Measurements from ENCODE around the gene GNAI2. TPM values are rescaled to one million over a fixed set of nuclear protein-coding genes. Genes with fewer than 3 reads are reported as not detected.

GNAI2 gene
- total RNA-seq, 1 experiment from 2014 or later = 201 TPM

DNA sequence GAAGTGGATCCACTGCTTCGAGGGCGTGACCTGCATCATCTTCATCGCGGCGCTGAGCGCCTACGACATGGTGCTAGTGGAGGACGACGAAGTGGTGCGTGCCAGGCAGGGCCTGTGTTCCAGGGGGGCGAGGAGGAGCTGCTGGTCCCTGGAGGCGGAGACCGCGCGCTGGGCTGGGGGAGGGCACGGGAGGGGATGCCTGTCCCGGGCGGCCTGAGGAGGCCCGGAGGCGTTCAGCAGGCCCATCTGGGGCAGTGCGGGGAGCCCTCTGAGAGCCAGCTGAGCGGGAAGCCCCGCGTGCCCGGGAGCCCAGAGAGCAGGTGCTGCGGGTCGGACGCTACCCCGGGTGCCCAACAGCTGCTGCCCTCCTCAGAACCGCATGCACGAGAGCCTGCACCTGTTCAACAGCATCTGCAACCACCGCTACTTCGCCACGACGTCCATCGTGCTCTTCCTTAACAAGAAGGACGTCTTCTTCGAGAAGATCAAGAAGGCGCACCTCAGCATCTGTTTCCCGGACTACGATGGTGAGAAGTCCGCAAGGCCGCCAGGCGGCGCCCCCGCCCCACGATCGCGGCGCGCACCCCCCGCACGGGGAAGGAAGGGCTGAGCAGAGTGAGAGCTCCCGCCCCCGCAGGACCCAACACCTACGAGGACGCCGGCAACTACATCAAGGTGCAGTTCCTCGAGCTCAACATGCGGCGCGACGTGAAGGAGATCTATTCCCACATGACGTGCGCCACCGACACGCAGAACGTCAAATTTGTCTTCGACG, 41.7 kb upstream of the GNAI2 start:
- ChIA-PET POLR2A (ENCODE audit: unreplicated experiment) (interaction anchor here (0.6 kb wide), 1 partner anchor 74 kb away, joined by 4 read pairs; the partner anchor contains the start of gene SEMA3B), CTCF (interaction anchor here (1.3 to 1.7 kb wide), 4 partner anchors 12 to 52 kb away, joined by 4 to 13 read pairs (median 6); no protein-coding TSS in a partner anchor)
- Histone ChIP-seq H3K4me3 (no peak overlapping the region), H3K79me2 (ENCODE audit: low read depth) (no peaks in the 10 kb centered on the region), H2AFZ (no peak overlapping the region), H3K4me2 (no peak overlapping the region), H3K4me1 (replicated peaks; ENCODE audit: insufficient read depth) (0 out of 2 replicates have a peak, but pooled peaks cover 7% of the 10 kb centered on the region), H3F3A (ENCODE audit: insufficient read depth, low read depth) (0 out of 2 replicates have a peak, but pooled peaks cover 2% of the 10 kb centered on the region), H3K36me3 (ENCODE audit: low read depth) (no peaks in the 10 kb centered on the region), H3K9me2 (ENCODE audit: insufficient read depth) (no peaks in the 10 kb centered on the region), H3K27me3 (ENCODE audit: insufficient read depth, low read depth) (no peaks in the 10 kb centered on the region), H3K9me3 (ENCODE audit: insufficient read depth, low read depth) (no peaks in the 10 kb centered on the region), H4K20me1 (ENCODE audit: insufficient read depth) (no peaks in the 10 kb centered on the region), H3K27ac (no peak overlapping the region)
- BruUV-seq (replicated peaks) = no TSS peak
- peak in 1 of 2 experiments; percentile 72 for DNase-seq
- no peak for TF ChIP-seq EZH2 (IDR thresholded peaks at IDR 0.05; ENCODE audit: low read depth)
- peak; percentile 61 for TF ChIP-seq CTCF (conservative IDR thresholded peaks at IDR 0.05)
- intact Hi-C loops (cut with micrococcal nuclease; ENCODE audit: unreplicated experiment) = loop anchor here (1.0 kb wide), 2 partner anchors 32 to 79 kb away; no protein-coding TSS in a partner anchor

DNA sequence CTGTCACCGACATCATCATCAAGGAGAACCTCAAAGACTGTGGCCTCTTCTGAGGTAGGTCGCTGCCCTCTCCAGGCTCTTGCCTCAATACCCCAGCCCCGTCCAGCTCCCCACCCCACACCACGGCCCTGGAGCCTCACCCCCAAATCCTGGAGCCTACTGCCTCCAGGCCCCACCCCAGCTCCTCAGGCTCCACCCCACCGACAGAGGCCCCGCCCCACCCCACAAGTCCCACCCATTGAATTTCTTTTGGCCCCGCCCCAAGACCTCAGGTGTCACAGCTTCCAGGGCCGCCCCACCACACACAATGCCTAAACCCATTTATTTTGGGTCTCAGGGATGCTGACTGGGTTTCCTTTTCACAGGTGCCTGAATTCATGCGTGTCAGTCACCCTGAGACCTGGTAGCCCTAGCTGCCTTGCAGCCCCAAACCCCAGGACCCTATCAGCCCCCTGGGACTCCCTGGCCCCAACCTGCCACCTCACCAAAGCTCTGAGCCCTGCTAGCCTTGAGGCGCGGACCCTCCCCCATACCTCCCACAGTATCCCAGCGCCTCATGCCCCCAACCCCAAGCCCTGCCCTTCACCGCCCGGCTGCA, 41.0 kb upstream of the GNAI2 start:
- ChIA-PET CTCF (interaction anchor here (0.7 to 1.7 kb wide), 5 partner anchors 11 to 52 kb away, joined by 4 to 13 read pairs (median 7); no protein-coding TSS in a partner anchor), POLR2A (ENCODE audit: unreplicated experiment) (interaction anchor here (0.6 kb wide), 1 partner anchor 74 kb away, joined by 4 read pairs; the partner anchor contains the start of gene SEMA3B)
- no peaks in the 10 kb centered on the region for H3K36me3 ChIP-seq (ENCODE audit: low read depth)
- BruUV-seq (replicated peaks) = no TSS peak
- H3K27ac ChIP-seq = no peak overlapping the region
- 0 out of 2 replicates have a peak, but pooled peaks cover 7% of the 10 kb centered on the region for H3K4me1 ChIP-seq (replicated peaks; ENCODE audit: insufficient read depth)
- no peak for TF ChIP-seq EZH2 (IDR thresholded peaks at IDR 0.05; ENCODE audit: low read depth)
- no peak for TF ChIP-seq CTCF (conservative IDR thresholded peaks at IDR 0.05)
- H2AFZ ChIP-seq = no peak overlapping the region
- H3K4me3 ChIP-seq = no peak overlapping the region
- H3K4me2 ChIP-seq = no peak overlapping the region; the same call in 1 of the 2 replicates
- H3K79me2 ChIP-seq (ENCODE audit: low read depth) = no peaks in the 10 kb centered on the region
- no peaks in the 10 kb centered on the region for H3K27me3 ChIP-seq (ENCODE audit: insufficient read depth, low read depth)
- intact Hi-C loops (cut with micrococcal nuclease; ENCODE audit: unreplicated experiment) = loop anchor here (1.0 kb wide), 2 partner anchors 31 to 78 kb away; no protein-coding TSS in a partner anchor
- H3K9me3 ChIP-seq (ENCODE audit: insufficient read depth, low read depth) = no peaks in the 10 kb centered on the region
- H3K9me2 ChIP-seq (ENCODE audit: insufficient read depth) = no peaks in the 10 kb centered on the region
- DNase-seq = no peak
- 0 out of 2 replicates have a peak, but pooled peaks cover 2% of the 10 kb centered on the region for H3F3A ChIP-seq (ENCODE audit: insufficient read depth, low read depth)
- H4K20me1 ChIP-seq (ENCODE audit: insufficient read depth) = no peaks in the 10 kb centered on the region

GRCh38 chr3:50195501-50196252, 40.3 kb upstream of the GNAI2 start:
- TF ChIP-seq EZH2 (IDR thresholded peaks at IDR 0.05; ENCODE audit: low read depth) (no peak), CTCF (conservative IDR thresholded peaks at IDR 0.05) (no peak)
- no peaks in the 10 kb centered on the region for H3K79me2 ChIP-seq (ENCODE audit: low read depth)
- H3K36me3 ChIP-seq (ENCODE audit: low read depth) = no peaks in the 10 kb centered on the region
- BruUV-seq (replicated peaks) = no TSS peak
- 0 out of 2 replicates have a peak, but pooled peaks cover 7% of the 10 kb centered on the region for H3K4me1 ChIP-seq (replicated peaks; ENCODE audit: insufficient read depth)
- no peak overlapping the region; the same call in 1 of the 2 replicates for H3K4me2 ChIP-seq
- ChIA-PET CTCF (interaction anchor here (0.5 to 1.7 kb wide), 6 partner anchors 10 to 415 kb away, joined by 3 to 13 read pairs (median 6); no protein-coding TSS in a partner anchor), POLR2A (ENCODE audit: unreplicated experiment) (interaction anchor here (0.5 to 0.8 kb wide), 2 partner anchors 31 to 322 kb away, joined by 4 to 10 read pairs; no protein-coding TSS in a partner anchor)
- intact Hi-C loops (cut with micrococcal nuclease; ENCODE audit: unreplicated experiment) = no loop called here
- H2AFZ ChIP-seq = no peak overlapping the region
- no peaks in the 10 kb centered on the region for H4K20me1 ChIP-seq (ENCODE audit: insufficient read depth)
- H3K4me3 ChIP-seq = no peak overlapping the region
- H3F3A ChIP-seq (ENCODE audit: insufficient read depth, low read depth) = 0 out of 2 replicates have a peak, but pooled peaks cover 2% of the 10 kb centered on the region
- DNase-seq = peak in 1 of 2 experiments; percentile 41
- no peaks in the 10 kb centered on the region for H3K27me3 ChIP-seq (ENCODE audit: insufficient read depth, low read depth)
- no peak overlapping the region for H3K27ac ChIP-seq
- H3K9me3 ChIP-seq (ENCODE audit: insufficient read depth, low read depth) = no peaks in the 10 kb centered on the region
- no peaks in the 10 kb centered on the region for H3K9me2 ChIP-seq (ENCODE audit: insufficient read depth)

Data from PC-9 (cell line).